Liver (tissue), 9 donors: ENCODE measurements around the gene HGS. TPM values are rescaled to one million over a fixed set of nuclear protein-coding genes. Genes with fewer than 3 reads are reported as not detected.
A peak's percentile ranks its signal among the peaks of the same experiment; 100 is the strongest.

ENCODE experiments used
- DNase-seq: peaks from one replicate; pipeline ENCODE4 v3.0.0-alpha.2; 2017; ENCODE audit warnings: low spot score
- H3K27ac ChIP-seq, 2 donors: one replicate each; pipeline ENCODE4 v1.7.0; 2013; ENCODE audit warnings: inconsistent platforms in 2 of 2, low read length in 2 of 2, control low read depth in 1 of 2, low read depth in 1 of 2, mild to moderate bottlenecking in 1 of 2
- H3K27me3 ChIP-seq, 4 donors: one replicate each; pipeline versions ENCODE4 v1.6.1 to v1.7.0; 2013; ENCODE audit warnings: low read length in 3 of 4, inconsistent platforms in 1 of 4, mild to moderate bottlenecking in 1 of 4, moderate library complexity in 1 of 4; ENCODE audit not compliant: control insufficient read depth in 4 of 4, insufficient read depth in 4 of 4
- H3K36me3 ChIP-seq, 4 donors: one replicate each; pipeline versions ENCODE4 v1.6.1 to v1.7.0; 2013; ENCODE audit warnings: low read length in 3 of 4, mild to moderate bottlenecking in 3 of 4, low read depth in 1 of 4, moderate library complexity in 1 of 4; ENCODE audit not compliant: control insufficient read depth in 4 of 4, insufficient read depth in 3 of 4
- H3K4me1 ChIP-seq, 4 donors: one replicate each; pipeline versions ENCODE4 v1.6.1 to v1.7.0; 2013; ENCODE audit warnings: low read length in 3 of 4, mild to moderate bottlenecking in 3 of 4, moderate library complexity in 1 of 4; ENCODE audit not compliant: control insufficient read depth in 4 of 4, insufficient read depth in 4 of 4
- H3K4me3 ChIP-seq, 3 donors: one replicate each; pipeline versions ENCODE4 v1.6.1 to v1.7.0; 2013; ENCODE audit warnings: low read length in 3 of 3, control low read depth in 1 of 3, low read depth in 1 of 3, mild to moderate bottlenecking in 1 of 3
- H3K9ac ChIP-seq, 2 donors: one replicate each; pipeline ENCODE4 v1.7.0; 2013; ENCODE audit warnings: low read length in 2 of 2, mild to moderate bottlenecking in 2 of 2, moderate library complexity in 2 of 2, control low read depth in 1 of 2, low read depth in 1 of 2
- H3K9me3 ChIP-seq, 4 donors: one replicate each; pipeline versions ENCODE4 v1.6.1 to v1.7.0; 2013; ENCODE audit warnings: low read length in 3 of 4; ENCODE audit not compliant: control insufficient read depth in 4 of 4
- EGR1 ChIP-seq, 2 donors: IDR thresholded peaks; 2 replicates each; pipeline ENCODE4 v1.6.1; 2016 to 2018; ENCODE audit warnings: antibody characterized with exemption in 2 of 2, low read depth in 2 of 2
- FOXA1 ChIP-seq: IDR thresholded peaks from 2 replicates; pipeline ENCODE4 v1.6.1; 2016; ENCODE audit warnings: antibody characterized with exemption
- FOXA2 ChIP-seq: IDR thresholded peaks from 2 replicates; pipeline ENCODE4 v1.6.1; 2016; ENCODE audit warnings: antibody characterized with exemption
- GABPA ChIP-seq, 2 donors: IDR thresholded peaks in 1 of 2; conservative IDR thresholded peaks in 1 of 2; 2 replicates each; pipeline ENCODE4 v1.6.1; 2016; ENCODE audit warnings: antibody characterized with exemption in 2 of 2, mild to moderate bottlenecking in 1 of 2, moderate library complexity in 1 of 2
- HNF4A ChIP-seq, 2 donors: conservative IDR thresholded peaks; 2 replicates each; pipeline ENCODE4 v1.6.1; 2016; ENCODE audit warnings: antibody characterized with exemption in 2 of 2, mild to moderate bottlenecking in 2 of 2
- HNF4G ChIP-seq: IDR thresholded peaks from 2 replicates; pipeline ENCODE4 v1.6.1; 2016; ENCODE audit warnings: antibody characterized with exemption
- JUND ChIP-seq, 2 donors: IDR thresholded peaks; 2 replicates each; pipeline ENCODE4 v1.6.1; 2016; ENCODE audit warnings: antibody characterized with exemption in 2 of 2
- NR2F2 ChIP-seq: IDR thresholded peaks from 2 replicates; pipeline ENCODE4 v1.6.1; 2016; ENCODE audit warnings: antibody characterized with exemption
- RAD21 ChIP-seq, 2 donors: IDR thresholded peaks; 2 replicates each; pipeline ENCODE4 v1.6.1; 2016; ENCODE audit warnings: antibody characterized with exemption in 2 of 2, mild to moderate bottlenecking in 2 of 2
- RXRA ChIP-seq, 2 donors: IDR thresholded peaks; 2 replicates each; pipeline ENCODE4 v1.6.1; 2017 to 2018; ENCODE audit warnings: antibody characterized with exemption in 2 of 2, mild to moderate bottlenecking in 1 of 2
- SP1 ChIP-seq: IDR thresholded peaks from 2 replicates; pipeline ENCODE4 v1.6.1; 2018; ENCODE audit warnings: antibody characterized with exemption, mild to moderate bottlenecking
- TAF1 ChIP-seq: conservative IDR thresholded peaks from 2 replicates; pipeline ENCODE4 v1.6.1; 2016; ENCODE audit warnings: antibody characterized with exemption, mild to moderate bottlenecking
- YY1 ChIP-seq: IDR thresholded peaks from 2 replicates; pipeline ENCODE4 v1.6.1; 2016; ENCODE audit warnings: antibody characterized with exemption, mild to moderate bottlenecking
- WGBS: extraction: QIAGEN DNeasy Blood & Tissue Kit; methylation state at CpG from one replicate; pipeline ENCODE4 v1.1.7; 2013; 5-methylcytosine and 5-hydroxymethylcytosine counted together
- polyA plus RNA-seq, 2 donors: library from polyadenylated mRNA; stranded (reverse) in 1 of 2; unstranded in 1 of 2; fragments of 200-250 nt in 1 of 2; fragments of >200 nt in 1 of 2; fragmentation: Nextera tagmentation in 1 of 2; extraction: Ambion mirVana in 1 of 2; gene quantifications; one replicate each; pipeline versions ENCODE4 v1.2.1 to v1.2.3, GENCODE V29; 2013 to 2015
- total RNA-seq, 2 donors: library from RNA; depleted of rRNA; stranded (reverse); fragments of >200 nt; gene quantifications; one replicate each; pipeline ENCODE4 v1.2.3, GENCODE V29; 2014
- TF ChIP-seq, protein P1 (sequence below): fragments of 150-350 bp; IDR thresholded peaks from 2 replicates; pipeline ENCODE4 v1.5.1; 2017; ENCODE audit warnings: improper control_type of control experiment, low read depth, low read length; ENCODE audit not compliant: missing input control
- TF ChIP-seq, protein P2 (sequence below): IDR thresholded peaks from 2 replicates; pipeline ENCODE4 v1.6.1; 2016; ENCODE audit warnings: antibody characterized with exemption
- TF ChIP-seq, protein P3 (sequence below): IDR thresholded peaks from 2 replicates; pipeline ENCODE4 v1.6.1; 2016; ENCODE audit warnings: antibody characterized with exemption
- TF ChIP-seq, protein P4 (sequence below): IDR thresholded peaks from 2 replicates; pipeline ENCODE4 v1.6.1; 2016; ENCODE audit warnings: antibody characterized with exemption
- TF ChIP-seq, protein P5 (sequence below): IDR thresholded peaks from 2 replicates; pipeline ENCODE4 v1.6.1; 2016; ENCODE audit warnings: antibody characterized with exemption, mild to moderate bottlenecking
- donor health status: healthy.
- donor health status: healthy.
- donor health status: healthy.
- donor health status: healthy.
- donor health status: healthy.

The HGS gene
- total and polyA plus RNA-seq, 4 donors = 21.8 to 31.6 (median 28.2) TPM

DNA sequence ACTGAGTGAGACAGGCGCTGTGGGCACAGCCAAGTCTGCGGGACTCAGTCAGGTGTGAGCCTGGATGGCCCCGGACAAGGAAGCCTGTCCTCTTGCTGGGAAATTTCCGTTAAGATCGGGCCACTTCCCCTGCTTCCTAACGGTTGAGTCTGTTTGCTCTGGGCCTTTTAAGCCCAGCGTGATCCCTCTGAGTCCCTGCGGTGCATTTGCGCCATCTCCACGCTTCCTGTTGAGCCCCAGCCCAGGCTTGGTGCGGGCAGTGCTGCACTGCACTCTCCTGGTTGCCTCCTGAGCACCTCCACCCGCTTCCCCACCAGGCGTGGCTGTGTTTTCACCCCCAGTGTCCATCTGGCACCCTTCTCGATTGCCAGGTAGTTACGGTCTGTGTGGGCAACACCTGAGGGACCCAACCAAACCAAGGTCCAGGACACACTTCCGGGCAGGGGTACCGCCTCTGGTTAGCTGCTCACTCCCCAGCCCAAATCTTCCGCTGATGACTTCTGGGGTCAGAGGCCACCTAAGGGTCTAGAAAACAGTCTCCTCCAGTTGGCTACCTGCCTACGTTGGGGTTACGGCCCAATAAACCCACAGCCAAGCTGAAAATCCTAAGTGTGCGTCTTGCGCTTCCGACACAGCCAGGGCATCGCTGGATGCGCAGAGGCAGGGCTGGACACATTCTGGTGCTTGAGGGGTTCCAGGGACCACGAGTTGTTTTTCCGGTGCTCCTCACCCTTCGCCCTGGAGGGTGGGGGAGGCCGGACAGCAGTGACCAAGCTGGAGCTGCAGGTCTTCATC is 26.9 kb downstream of the HGS start:
- 11% methylated on average over 29 of the region's 29 CpGs for WGBS
- peak overlapping the region; percentile 72 to 83 for H3K27ac ChIP-seq
- TF ChIP-seq, protein P1, sequence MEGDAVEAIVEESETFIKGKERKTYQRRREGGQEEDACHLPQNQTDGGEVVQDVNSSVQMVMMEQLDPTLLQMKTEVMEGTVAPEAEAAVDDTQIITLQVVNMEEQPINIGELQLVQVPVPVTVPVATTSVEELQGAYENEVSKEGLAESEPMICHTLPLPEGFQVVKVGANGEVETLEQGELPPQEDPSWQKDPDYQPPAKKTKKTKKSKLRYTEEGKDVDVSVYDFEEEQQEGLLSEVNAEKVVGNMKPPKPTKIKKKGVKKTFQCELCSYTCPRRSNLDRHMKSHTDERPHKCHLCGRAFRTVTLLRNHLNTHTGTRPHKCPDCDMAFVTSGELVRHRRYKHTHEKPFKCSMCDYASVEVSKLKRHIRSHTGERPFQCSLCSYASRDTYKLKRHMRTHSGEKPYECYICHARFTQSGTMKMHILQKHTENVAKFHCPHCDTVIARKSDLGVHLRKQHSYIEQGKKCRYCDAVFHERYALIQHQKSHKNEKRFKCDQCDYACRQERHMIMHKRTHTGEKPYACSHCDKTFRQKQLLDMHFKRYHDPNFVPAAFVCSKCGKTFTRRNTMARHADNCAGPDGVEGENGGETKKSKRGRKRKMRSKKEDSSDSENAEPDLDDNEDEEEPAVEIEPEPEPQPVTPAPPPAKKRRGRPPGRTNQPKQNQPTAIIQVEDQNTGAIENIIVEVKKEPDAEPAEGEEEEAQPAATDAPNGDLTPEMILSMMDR = no peak
- TF ChIP-seq TAF1 (no peak), RAD21 (IDR thresholded peaks at IDR 0.05) (peak in 1 of 2 donors; percentile 34), RXRA (IDR thresholded peaks at IDR 0.05) (peak in 1 of 2 donors; percentile 14), JUND (IDR thresholded peaks at IDR 0.05) (no peak), SP1 (no peak)

DNA sequence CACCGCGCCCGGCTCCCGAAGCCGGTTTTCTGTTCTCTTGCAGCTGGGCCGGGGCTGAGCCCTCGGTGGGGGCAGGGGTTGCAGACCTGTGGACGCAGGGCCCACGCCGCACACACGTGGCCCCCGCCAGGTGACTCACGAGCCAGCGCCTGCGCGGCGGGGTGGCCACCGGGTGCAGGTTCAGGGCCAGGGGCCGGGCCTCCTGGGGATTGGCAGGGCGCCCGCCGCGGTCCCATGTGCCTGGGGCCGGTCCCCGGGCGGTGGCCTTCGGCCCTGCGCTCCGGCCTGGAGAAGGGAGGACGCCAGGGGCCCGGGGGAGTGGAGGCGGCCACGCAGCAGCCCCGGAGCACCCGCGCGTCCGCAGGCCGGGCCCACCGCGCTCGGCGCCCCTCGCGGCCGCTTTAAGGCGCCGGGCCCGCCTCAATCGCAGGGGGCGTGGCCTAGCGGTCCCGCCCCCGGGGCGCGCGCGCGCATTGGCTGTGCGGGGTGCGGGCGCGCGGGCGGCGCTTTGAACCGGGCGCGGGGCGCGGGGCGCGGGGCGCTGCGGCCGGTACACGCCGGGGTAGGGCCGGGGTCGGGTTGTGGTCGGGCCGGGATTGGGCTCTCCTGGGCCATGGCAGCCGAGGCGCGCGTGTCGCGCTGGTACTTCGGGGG is 28.1 kb downstream of the HGS start, which contains the start of gene SLC25A10:
Gene SLC25A10 (plus strand): TSS at position 471 of the 654 bp plus-strand sequence. CDS start 143 bp downstream, at position 614.
- TF ChIP-seq FOXA2 (peak; percentile 35), FOXA1 (no peak), NR2F2 (no peak), HNF4G (no peak), GABPA (IDR thresholded peaks at IDR 0.05 in 1 of 2, conservative IDR thresholded peaks at IDR 0.05 in 1 of 2) (peak in 1 of 2 donors; percentile 47), TAF1 (no peak), RXRA (IDR thresholded peaks at IDR 0.05) (peak; percentile 33 to 57), JUND (IDR thresholded peaks at IDR 0.05) (no peak), RAD21 (IDR thresholded peaks at IDR 0.05) (peak in 1 of 2 donors; percentile 25), EGR1 (IDR thresholded peaks at IDR 0.05; ENCODE audit: low read depth in 2 of 2) (no peak), YY1 (peak; percentile 18), HNF4A (conservative IDR thresholded peaks at IDR 0.05) (peak; percentile 47 to 69), SP1 (peak; percentile 73)
- TF ChIP-seq, protein P2, sequence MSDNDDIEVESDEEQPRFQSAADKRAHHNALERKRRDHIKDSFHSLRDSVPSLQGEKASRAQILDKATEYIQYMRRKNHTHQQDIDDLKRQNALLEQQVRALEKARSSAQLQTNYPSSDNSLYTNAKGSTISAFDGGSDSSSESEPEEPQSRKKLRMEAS = no peak
- TF ChIP-seq, protein P3, sequence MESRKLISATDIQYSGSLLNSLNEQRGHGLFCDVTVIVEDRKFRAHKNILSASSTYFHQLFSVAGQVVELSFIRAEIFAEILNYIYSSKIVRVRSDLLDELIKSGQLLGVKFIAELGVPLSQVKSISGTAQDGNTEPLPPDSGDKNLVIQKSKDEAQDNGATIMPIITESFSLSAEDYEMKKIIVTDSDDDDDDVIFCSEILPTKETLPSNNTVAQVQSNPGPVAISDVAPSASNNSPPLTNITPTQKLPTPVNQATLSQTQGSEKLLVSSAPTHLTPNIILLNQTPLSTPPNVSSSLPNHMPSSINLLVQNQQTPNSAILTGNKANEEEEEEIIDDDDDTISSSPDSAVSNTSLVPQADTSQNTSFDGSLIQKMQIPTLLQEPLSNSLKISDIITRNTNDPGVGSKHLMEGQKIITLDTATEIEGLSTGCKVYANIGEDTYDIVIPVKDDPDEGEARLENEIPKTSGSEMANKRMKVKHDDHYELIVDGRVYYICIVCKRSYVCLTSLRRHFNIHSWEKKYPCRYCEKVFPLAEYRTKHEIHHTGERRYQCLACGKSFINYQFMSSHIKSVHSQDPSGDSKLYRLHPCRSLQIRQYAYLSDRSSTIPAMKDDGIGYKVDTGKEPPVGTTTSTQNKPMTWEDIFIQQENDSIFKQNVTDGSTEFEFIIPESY = no peak
- TF ChIP-seq, protein P1 = no peak
- TF ChIP-seq, protein P4, sequence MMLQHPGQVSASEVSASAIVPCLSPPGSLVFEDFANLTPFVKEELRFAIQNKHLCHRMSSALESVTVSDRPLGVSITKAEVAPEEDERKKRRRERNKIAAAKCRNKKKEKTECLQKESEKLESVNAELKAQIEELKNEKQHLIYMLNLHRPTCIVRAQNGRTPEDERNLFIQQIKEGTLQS = no peak
- TF ChIP-seq, protein P5, sequence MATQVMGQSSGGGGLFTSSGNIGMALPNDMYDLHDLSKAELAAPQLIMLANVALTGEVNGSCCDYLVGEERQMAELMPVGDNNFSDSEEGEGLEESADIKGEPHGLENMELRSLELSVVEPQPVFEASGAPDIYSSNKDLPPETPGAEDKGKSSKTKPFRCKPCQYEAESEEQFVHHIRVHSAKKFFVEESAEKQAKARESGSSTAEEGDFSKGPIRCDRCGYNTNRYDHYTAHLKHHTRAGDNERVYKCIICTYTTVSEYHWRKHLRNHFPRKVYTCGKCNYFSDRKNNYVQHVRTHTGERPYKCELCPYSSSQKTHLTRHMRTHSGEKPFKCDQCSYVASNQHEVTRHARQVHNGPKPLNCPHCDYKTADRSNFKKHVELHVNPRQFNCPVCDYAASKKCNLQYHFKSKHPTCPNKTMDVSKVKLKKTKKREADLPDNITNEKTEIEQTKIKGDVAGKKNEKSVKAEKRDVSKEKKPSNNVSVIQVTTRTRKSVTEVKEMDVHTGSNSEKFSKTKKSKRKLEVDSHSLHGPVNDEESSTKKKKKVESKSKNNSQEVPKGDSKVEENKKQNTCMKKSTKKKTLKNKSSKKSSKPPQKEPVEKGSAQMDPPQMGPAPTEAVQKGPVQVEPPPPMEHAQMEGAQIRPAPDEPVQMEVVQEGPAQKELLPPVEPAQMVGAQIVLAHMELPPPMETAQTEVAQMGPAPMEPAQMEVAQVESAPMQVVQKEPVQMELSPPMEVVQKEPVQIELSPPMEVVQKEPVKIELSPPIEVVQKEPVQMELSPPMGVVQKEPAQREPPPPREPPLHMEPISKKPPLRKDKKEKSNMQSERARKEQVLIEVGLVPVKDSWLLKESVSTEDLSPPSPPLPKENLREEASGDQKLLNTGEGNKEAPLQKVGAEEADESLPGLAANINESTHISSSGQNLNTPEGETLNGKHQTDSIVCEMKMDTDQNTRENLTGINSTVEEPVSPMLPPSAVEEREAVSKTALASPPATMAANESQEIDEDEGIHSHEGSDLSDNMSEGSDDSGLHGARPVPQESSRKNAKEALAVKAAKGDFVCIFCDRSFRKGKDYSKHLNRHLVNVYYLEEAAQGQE = peak; percentile 44
- H3K4me1 ChIP-seq = peaks cover 18 to 50% (median 38%) of the 10 kb centered on the region in 4 donors
- peak; percentile 83 for DNase-seq
- peaks cover 0 to 16% (median 8%) of the 10 kb centered on the region in 4 donors for H3K36me3 ChIP-seq
- no peaks in the 10 kb centered on the region for H3K27me3 ChIP-seq
- peak within 1 kb of the TSS; percentile 77 to 84 for H3K9ac ChIP-seq
- H3K9me3 ChIP-seq = no peaks in the 10 kb centered on the region
- H3K4me3 ChIP-seq = peak within 1 kb of the TSS; percentile 73 to 85 (median 74)
- peak within 1 kb of the TSS; percentile 79 to 83 for H3K27ac ChIP-seq
- 1% methylated on average over 89 of the region's 89 CpGs for WGBS

More for the DNA sequence above, 26.9 kb downstream of the HGS start:
- DNase-seq = no peak
- no peaks in the 10 kb centered on the region for H3K27me3 ChIP-seq
- H3K36me3 ChIP-seq = peaks cover 3 to 22% (median 8%) of the 10 kb centered on the region in 4 donors
- H3K9ac ChIP-seq = peak overlapping the region; percentile 41 to 57
- H3K9me3 ChIP-seq = no peaks in the 10 kb centered on the region
- peaks cover 18 to 50% (median 38%) of the 10 kb centered on the region in 4 donors for H3K4me1 ChIP-seq
- H3K4me3 ChIP-seq = peak overlapping the region in 2 of 3 donors; percentile 18 to 22
